SHP77 treated with DMSO at 0.1 percent for 48 hours (cell line): ENCODE data around the gene GPSM1.
A peak's percentile ranks its signal among the peaks of the same experiment; 100 is the strongest.
"Not testable (repeated sequence)": the region's sequence is repeated elsewhere in the genome, so short reads cannot be mapped to it uniquely, and the experiment has no call there.

ENCODE experiments used
- DNase-seq: peaks from one replicate; lab custom pipeline; 2025; lab: John Stamatoyannopoulos, UW

Gene GPSM1

DNA sequence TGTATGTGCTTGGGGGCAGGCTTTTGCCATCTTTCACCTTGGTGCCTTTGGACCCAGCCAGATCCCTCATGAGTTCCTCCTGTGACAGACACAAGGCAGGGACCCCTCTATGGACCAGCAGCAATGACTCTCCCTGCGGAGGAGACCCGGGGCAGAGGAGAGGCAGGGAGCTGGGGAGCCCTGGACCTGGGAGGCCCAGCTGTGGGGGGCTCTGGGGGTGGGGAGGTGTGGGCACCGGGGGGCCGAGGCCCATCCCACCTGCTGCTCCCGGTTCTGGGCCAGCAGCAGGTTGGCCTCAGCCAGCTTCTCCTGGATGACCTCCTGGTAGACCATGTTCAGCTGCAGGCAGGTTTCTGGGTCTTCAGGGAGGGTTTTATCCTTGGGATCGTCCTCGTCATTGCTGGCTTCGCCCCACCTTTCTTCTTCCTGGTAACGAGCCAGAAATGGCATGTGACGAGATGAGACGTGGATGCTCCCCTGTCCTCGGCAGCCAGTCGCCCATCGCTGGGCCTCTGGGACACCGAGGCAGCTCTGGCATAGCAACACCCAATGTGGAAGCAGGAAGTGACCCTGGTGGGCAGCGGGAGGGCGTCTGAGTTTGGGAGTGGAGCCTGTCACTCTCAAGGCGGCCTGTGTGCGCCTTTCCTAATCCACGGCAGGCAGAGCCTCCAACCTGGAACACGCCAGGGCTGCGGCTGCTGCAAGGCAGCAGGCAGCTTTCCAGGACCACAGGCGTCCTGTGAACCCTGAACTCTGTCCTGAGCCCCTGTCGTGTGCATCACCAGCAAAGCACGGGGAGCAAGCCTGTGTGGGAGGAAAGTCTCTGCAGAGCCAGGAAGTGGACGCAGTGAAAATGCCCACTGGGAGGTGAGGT is 68.2 kb downstream of the GPSM1 start:
- no peak for DNase-seq

DNA sequence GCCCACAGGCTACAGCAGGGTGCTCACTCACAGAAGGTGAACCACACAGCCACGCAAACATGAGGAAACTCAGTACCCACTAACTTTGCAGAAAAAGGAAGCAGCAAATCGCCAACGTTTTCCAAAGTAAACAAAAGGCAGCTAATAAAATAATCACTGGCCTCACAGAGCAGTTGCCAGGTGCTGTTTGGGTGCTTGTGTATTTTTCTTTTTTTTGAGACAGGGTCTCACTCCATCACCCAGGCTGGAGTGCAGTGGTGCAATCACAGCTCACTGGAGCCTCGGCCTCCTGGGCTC is 68.8 kb downstream of the GPSM1 start:
- DNase-seq, result no peak

DNA sequence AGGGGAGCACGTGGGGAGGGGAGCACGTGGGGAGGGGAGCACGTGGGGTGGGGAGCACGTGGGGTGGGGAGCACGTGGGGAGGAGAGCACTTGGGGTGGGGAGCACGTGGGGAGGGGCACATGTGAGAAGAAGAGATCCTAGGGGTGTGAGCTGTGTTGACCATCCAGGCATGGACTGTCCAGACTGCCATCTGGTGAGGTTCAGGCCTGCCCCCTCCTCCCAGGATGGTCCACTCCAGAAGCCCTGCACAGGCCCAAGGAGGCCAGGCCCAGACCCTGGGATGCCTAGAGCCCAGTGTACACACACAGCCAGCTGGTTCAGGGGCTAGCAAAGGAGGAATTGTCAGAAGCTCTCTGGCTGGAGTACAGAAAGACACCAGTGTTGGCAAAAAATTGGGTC is 70.3 kb downstream of the GPSM1 start:
- no peak for DNase-seq

- no peak for DNase-seq
These were observed 70.9 kb downstream of the GPSM1 start for GRCh38 chr9:136398286-136398685.

DNA sequence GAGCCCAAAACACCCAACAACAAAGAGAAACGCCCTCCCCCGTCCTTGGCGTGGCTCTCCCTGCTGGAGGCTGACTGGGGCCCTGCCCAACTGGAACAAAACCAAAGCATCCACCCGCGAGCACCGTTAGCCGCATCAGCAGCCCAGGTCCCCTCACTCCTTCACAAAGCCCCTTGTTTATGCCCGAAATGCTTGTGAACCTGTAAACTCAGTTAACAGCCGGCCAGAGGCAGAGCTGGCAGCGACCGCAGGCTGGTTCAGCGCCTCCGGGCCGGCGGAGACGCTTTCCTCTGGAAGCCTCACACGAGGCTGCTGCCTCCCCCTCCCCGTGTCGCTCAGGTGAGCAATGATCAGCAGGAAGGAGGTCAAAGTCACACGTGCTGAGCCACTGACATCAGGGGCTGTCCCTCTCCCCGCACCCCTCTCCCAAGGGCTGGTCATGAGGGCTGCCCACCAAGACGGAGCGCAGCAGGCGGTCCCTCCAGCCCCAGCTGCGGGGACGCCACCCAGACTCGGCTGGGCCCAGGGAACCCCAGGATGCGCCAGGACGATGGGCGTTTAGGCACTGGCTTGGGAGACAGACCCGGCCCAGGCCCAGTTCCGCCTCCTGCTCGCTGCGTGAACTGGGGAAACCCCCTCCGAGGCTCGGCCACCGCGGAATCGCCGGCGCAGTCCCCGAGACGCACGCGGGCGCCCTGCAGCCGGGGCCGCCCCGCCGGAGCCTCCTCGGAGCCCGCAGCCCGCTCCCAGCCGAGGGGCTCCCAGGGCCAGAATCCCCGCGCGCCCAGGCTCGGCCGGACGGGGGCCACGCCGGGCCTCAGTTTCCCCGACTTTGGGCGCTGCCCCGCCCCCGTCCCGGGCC is 72.1 kb downstream of the GPSM1 start:
- no peak for DNase-seq

GRCh38 chr9:136400038-136400834 is 72.9 kb downstream of the GPSM1 start, which contains the start of gene SNAPC4:
TSS of gene SNAPC4 (minus strand) at chr9:136400170. CDS start at chr9:136398428, 1,742 bp downstream.
- DNase-seq, result peak; percentile 58

- DNase-seq, result no peak
These were observed 74.0 kb downstream of the GPSM1 start for GRCh38 chr9:136401173-136401922.

- DNase-seq, result no peak
These were observed 74.7 kb downstream of the GPSM1 start for GRCh38 chr9:136402067-136402466.

- no peak for DNase-seq
These were observed 76.2 kb downstream of the GPSM1 start for GRCh38 chr9:136403538-136403914.

DNA sequence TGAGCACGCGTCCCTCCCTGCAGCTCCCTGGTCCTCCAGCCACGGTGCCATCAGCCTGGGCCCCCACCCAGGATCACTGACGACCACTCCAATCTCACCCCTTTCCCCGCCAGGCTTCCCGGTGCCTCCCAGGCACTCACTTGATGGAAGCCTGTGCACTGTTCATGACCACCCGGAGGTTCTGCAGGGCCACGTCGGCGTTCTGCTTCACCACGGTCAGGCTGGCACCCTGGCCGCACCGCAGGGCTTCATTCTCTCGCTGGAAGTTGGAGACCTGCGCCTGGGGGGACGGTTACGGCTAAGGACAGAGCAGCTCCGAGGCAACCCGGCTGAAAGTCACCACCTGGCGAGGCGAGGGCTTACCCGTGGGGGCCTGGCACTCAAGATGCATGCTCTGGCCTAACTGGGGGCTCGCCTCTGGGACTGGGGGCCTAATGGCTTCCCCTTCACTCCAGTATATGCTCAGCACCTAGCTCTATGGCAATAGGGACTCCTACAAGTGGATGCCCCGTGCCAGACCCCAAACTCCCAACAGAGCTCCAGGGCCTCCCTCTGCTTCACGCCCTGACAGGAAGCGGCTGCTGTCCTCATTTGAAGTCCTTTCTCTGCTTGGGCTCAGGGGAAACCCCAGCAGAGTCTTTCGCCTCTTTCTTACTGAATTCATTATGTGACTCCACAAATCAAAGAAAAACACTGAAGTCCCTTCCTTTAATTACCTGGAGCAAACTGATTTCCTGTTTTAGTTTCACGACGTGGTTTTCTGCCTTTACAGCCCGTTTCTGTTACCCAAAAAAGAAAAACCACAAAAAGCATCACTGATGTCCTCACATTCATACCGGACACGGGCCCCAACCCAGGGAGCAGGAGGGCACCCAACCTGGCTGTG is 76.8 kb downstream of the GPSM1 start:
- no peak for DNase-seq

DNA sequence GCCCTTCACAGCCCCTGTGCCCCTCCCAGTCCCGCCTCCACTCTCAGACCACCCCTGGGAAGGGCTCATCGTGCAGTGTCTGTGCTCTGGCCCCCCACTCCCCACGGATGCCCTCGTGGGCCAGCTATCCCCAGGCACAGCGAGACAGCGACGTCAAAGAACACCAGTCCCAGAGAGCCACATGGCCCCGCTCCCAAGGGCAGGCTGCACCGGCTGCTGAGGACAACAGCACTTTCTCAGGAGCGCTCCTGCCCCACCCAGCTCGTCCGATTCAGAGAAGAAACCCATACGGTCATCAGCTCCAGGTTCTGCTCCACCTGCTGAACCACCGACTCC is 77.4 kb downstream of the GPSM1 start:
- no peak for DNase-seq

DNA sequence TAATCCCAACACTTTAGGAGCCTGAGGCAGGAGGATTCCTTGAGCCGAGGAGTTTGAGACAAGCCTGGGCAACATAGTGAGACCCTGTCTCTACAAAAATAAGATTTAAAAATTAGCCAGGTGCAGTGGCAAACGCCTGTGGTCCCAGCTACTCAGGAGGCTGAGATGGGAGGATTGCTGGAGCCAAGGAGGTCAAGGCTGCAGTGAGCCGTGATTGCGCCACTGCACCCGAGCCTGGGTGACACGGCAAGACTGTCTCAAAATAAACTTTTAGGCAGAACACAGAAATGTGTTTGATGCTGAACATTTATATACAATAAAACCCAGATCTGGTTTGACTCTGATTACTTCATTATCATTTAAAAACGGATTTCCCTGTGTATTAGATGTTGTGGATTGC is 78.1 kb downstream of the GPSM1 start:
- no peak for DNase-seq

DNA sequence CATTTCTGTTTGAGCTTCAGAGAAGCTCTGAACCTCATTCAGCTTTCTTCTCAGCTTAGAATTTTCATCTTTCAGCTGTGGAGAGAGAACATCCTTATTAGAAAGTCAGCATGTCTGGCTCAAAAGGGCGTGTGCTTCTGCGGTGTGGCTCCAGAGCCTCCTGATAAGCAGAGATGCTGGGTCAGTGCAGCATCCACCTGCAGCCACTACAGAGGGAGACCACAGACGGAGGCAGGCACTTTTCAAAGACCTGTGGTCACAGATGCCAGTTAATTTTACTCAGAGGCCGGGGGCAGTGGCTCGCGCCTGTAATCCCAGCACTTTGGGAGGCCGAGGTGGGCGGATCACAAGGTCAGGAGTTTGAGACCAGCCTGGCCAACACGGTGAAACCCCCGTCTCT is 78.6 kb downstream of the GPSM1 start:
- DNase-seq, result not testable (repeated sequence)

GRCh38 chr9:136407061-136407460 is 79.7 kb downstream of the GPSM1 start:
- DNase-seq, result not testable (repeated sequence)

DNA sequence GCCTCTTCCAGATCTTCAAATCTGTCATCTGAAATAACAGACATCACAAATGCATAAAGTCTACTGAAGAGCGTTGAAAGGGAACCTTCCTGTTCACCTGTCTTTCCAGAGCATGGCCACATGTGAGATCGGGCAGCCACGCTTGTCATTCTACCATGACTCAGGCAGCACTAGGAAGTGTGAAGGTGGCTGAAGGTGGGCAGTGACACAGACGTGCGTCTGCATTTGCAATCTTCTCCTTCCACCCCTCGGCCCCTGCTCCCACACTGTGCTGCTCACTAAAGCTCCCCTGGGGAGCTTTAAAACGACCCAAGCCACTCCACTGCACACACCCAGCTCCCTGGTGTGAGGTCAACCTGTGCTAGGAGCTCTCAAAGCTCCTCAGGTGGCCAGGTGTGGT is 80.6 kb downstream of the GPSM1 start:
- DNase-seq, result no peak
